OCI-LY3 (cell line): ENCODE results near the gene DDX31.

ENCODE experiments used
- EZH2phosphoT487 ChIP-seq: fragments of 200-600 bp; shearing (Covaris generic); IDR thresholded peaks from 2 replicates; pipeline ENCODE4 v1.6.1; 2018; ENCODE audit warnings: antibody characterized with exemption, mixed run types, low read depth
- TF ChIP-seq, protein P1 (sequence below): fragments of 200-600, 300-600 bp; sonication (generic); IDR thresholded peaks from 2 replicates; pipeline ENCODE4 v1.5.1; 2014; ENCODE audit warnings: antibody characterized with exemption, low read length, low read depth

DNA sequence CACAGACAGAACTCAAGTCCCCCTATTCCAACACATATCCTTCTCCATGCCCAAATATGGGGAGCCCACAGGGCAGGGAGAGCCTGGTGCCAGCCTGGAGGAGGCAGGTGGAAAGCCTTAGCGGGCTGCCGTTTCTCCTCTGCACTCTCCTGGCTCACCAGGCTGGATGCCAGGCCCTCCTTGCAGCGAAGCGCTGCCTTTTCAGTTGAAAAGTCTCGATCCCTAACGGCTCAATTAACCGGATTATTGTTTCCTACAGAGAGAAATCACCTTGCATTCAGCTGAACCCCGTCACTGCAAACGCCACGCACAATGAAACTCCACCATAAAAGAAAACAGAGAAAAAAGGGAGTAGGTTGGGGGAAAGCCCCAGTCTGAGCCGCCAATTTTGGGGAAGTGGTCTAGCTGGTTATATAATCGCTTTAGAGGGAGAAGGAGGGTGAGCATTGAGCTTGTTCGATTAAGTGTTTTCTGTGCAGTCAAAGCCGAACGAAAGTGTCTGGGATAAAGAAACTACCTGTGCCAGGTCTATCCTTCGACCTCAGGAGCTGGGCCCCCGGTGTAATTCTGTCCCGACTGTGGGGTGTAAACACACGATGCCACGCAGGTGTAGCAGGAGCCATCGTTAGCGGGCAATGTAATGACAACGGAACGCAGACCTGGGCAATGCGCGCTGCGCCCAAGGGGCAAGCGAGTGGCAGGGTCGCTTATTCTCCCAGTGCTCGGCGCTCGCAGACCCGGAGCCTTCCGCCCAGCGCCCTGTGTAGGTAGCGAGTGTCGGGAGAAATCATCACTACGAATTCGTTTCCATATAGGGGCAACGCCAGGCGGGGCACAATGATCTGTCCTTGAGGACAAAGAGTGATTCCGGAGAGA, 83.6 kb downstream of the DDX31 start:
- TF ChIP-seq, protein P1, sequence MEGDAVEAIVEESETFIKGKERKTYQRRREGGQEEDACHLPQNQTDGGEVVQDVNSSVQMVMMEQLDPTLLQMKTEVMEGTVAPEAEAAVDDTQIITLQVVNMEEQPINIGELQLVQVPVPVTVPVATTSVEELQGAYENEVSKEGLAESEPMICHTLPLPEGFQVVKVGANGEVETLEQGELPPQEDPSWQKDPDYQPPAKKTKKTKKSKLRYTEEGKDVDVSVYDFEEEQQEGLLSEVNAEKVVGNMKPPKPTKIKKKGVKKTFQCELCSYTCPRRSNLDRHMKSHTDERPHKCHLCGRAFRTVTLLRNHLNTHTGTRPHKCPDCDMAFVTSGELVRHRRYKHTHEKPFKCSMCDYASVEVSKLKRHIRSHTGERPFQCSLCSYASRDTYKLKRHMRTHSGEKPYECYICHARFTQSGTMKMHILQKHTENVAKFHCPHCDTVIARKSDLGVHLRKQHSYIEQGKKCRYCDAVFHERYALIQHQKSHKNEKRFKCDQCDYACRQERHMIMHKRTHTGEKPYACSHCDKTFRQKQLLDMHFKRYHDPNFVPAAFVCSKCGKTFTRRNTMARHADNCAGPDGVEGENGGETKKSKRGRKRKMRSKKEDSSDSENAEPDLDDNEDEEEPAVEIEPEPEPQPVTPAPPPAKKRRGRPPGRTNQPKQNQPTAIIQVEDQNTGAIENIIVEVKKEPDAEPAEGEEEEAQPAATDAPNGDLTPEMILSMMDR, result no peak
- no peak for TF ChIP-seq EZH2phosphoT487
